GM23248 (cell line): ENCODE results near the gene MORC2. TPM values are rescaled to one million over a fixed set of nuclear protein-coding genes. Genes with fewer than 3 reads are reported as not detected.

Experiments used
- DNase-seq: peaks from one replicate; pipeline ENCODE4 v3.0.0-alpha.2; 2015
- H2AFZ ChIP-seq: fragments of 200-600 bp; sonication (generic); 2 replicates; pipeline ENCODE4 v1.6.1; 2016; ENCODE audit warnings: antibody characterized with exemption
- H3F3A ChIP-seq: fragments of 200-600 bp; sonication (generic); 2 replicates; pipeline ENCODE4 v1.6.1; 2016; ENCODE audit warnings: mild to moderate bottlenecking, antibody characterized with exemption, mixed run types; ENCODE audit not compliant: insufficient read depth
- H3K27ac ChIP-seq: fragments of 200-600 bp; sonication (generic); 2 replicates; pipeline ENCODE4 v1.5.1; 2016; ENCODE audit warnings: mild to moderate bottlenecking
- H3K27me3 ChIP-seq: fragments of 200-600 bp; sonication (generic); replicated peaks from 2 replicates; pipeline ENCODE4 v1.6.1; 2016; ENCODE audit warnings: mild to moderate bottlenecking; ENCODE audit not compliant: insufficient read depth
- H3K36me3 ChIP-seq: fragments of 200-600 bp; sonication (generic); 2 replicates; pipeline ENCODE4 v1.6.1; 2016; ENCODE audit warnings: low read depth, mild to moderate bottlenecking
- H3K4me1 ChIP-seq: fragments of 200-600 bp; sonication (generic); 2 replicates; pipeline ENCODE4 v1.6.1; 2016; ENCODE audit warnings: mild to moderate bottlenecking; ENCODE audit not compliant: insufficient read depth
- H3K4me2 ChIP-seq: fragments of 200-600 bp; sonication (generic); one replicate; pipeline ENCODE4 v1.6.1; 2016; ENCODE audit warnings: mild to moderate bottlenecking; ENCODE audit not compliant: unreplicated experiment
- H3K4me3 ChIP-seq: fragments of 200-600 bp; sonication (generic); 2 replicates; pipeline ENCODE4 v1.5.1; 2016; ENCODE audit warnings: mild to moderate bottlenecking
- H3K79me2 ChIP-seq: fragments of 200-600 bp; sonication (generic); 2 replicates; pipeline ENCODE4 v1.6.1; 2016; ENCODE audit warnings: mild to moderate bottlenecking; ENCODE audit not compliant: insufficient read depth
- H3K9ac ChIP-seq: fragments of 200-600 bp; sonication (generic); 2 replicates; pipeline ENCODE4 v1.6.1; 2016; ENCODE audit warnings: mild to moderate bottlenecking
- H3K9me2 ChIP-seq: fragments of 200-600 bp; sonication (generic); 2 replicates; pipeline ENCODE4 v1.6.1; 2016; ENCODE audit warnings: mixed run types, mild to moderate bottlenecking, moderate library complexity; ENCODE audit not compliant: insufficient read depth
- H3K9me3 ChIP-seq: fragments of 200-600 bp; sonication (generic); one replicate; pipeline ENCODE4 v1.6.1; 2017; ENCODE audit warnings: low read depth
- H4K20me1 ChIP-seq: fragments of 200-600 bp; sonication (generic); 2 replicates; pipeline ENCODE4 v1.6.0; 2016; ENCODE audit not compliant: insufficient read depth
- EZH2 ChIP-seq: fragments of 200-600 bp; sonication (generic); IDR thresholded peaks from 2 replicates; pipeline ENCODE4 v1.6.1; 2018; ENCODE audit warnings: antibody characterized with exemption, mild to moderate bottlenecking; ENCODE audit not compliant: insufficient read depth, poor library complexity, severe bottlenecking
- EZH2phosphoT487 ChIP-seq: fragments of 200-600 bp; sonication (generic); IDR thresholded peaks from 2 replicates; pipeline ENCODE4 v1.6.1; 2018; ENCODE audit warnings: antibody characterized with exemption, moderate library complexity, mild to moderate bottlenecking, low read depth; ENCODE audit not compliant: insufficient read depth
- WGBS, 2 experiments: methylation state at CpG; one replicate each; pipeline ENCODE4 v1.1.6; 2015 to 2017; ENCODE audit warnings: low lambda C conversion rate in 2 of 2, low coverage in 1 of 2; ENCODE audit errors: missing lambda C conversion rate in 2 of 2; 5-methylcytosine and 5-hydroxymethylcytosine counted together
- in situ Hi-C: fragments of 300-500 bp; cut with MboI; formaldehyde crosslinking; loops from 2 replicates; pipeline ENCODE4 v1.15.0; 2020
- polyA plus RNA-seq: library from polyadenylated mRNA; unstranded; fragments of >200 nt; fragmentation: Nextera tagmentation; extraction: Ambion mirVana; gene quantifications from 2 replicates; pipeline ENCODE4 v1.2.1, GENCODE V29; 2016
- total RNA-seq: library from RNA; depleted of rRNA; stranded (reverse); fragments of >200 nt; shearing (Covaris generic); gene quantifications from 2 replicates; pipeline ENCODE4 v1.2.3, GENCODE V29; 2014

MORC2 gene
- total and polyA plus RNA-seq, 2 experiments from 2014 or later = 13.2 to 16.8 TPM

DNA sequence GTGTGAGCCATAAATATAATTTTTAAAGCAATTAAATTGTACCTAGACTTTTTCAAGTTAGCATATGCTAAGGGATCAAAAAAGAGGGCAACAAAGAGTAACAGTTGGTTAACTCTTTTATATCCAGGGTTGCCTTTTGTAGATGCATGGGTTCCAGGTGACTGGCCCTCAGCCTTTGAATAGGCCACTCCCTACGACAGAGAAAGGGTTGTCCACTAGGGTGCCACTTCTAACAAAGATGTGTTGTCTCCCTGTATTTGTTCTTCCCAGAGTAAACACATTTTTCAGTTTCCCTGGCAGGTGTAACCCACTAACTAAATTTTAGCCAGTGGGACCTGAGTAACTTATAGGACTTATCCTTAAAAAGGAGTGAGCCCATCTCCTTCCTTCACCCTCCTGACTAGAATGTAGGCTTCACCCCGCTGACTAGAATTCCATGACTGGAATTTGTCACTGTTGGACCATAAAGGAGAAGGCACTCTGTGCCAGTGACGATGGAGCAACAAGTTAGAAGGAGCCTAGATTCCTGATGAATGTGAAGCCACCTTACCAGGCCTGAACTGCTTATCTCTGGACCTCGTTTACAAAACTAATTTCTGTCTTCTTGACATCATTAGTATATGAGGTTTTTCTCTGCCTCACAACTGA lies 17.1 kb upstream of the MORC2 start:
- WGBS, 2 experiments = 70 to 77% methylated on average over 4 of the region's 4 CpGs
- Histone ChIP-seq H3K4me2 (no peak overlapping the region), H3K4me3 (no peak overlapping the region), H3K79me2 (no peaks in the 10 kb centered on the region), H3K9ac (no peak overlapping the region), H3K9me3 (no peaks in the 10 kb centered on the region), H3F3A (peaks cover 4% of the 10 kb centered on the region; the same call in 1 of the 2 replicates), H2AFZ (no peak overlapping the region), H3K9me2 (no peaks in the 10 kb centered on the region), H3K36me3 (no peaks in the 10 kb centered on the region), H3K27ac (no peak overlapping the region), H3K27me3 (no peaks in the 10 kb centered on the region), H3K4me1 (no peaks in the 10 kb centered on the region), H4K20me1 (no peaks in the 10 kb centered on the region)
- in situ Hi-C loops = no loop called here
- DNase-seq = no peak
- TF ChIP-seq EZH2phosphoT487 (no peak), EZH2 (no peak)

DNA sequence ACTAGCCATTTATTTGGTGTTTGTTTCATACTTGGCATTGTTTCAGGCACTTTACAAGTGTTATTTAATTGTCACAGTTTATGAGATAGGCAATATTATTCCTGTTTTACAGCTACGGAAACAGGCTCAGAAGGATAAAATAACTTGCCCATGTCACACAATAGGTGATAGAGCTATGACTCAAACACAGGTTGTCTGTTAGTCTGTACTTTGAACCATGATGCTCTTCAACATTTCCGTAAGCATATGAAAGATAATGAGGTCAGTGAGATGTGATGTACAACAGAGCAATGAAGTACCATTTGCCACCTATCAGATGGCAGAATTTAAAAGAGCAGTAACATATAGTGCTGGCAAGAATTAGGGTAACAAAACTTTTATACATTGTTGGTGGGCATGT lies 15.7 kb upstream of the MORC2 start:
- 96 to 98% methylated on average over 2 of the region's 2 CpGs for WGBS, 2 experiments
- no peak overlapping the region for H3K4me2 ChIP-seq
- no peak for DNase-seq
- no peak overlapping the region for H2AFZ ChIP-seq
- TF ChIP-seq EZH2phosphoT487 = no peak
- TF ChIP-seq EZH2 = no peak
- H3K9ac ChIP-seq = no peak overlapping the region
- H4K20me1 ChIP-seq = 0 out of 2 replicates have a peak, but pooled peaks cover 4% of the 10 kb centered on the region
- in situ Hi-C loops = no loop called here
- H3K27ac ChIP-seq = no peak overlapping the region
- no peak overlapping the region for H3K4me3 ChIP-seq
- no peaks in the 10 kb centered on the region for H3K27me3 ChIP-seq
- H3K9me3 ChIP-seq = no peaks in the 10 kb centered on the region
- no peaks in the 10 kb centered on the region for H3K9me2 ChIP-seq
- no peaks in the 10 kb centered on the region for H3K36me3 ChIP-seq
- H3K4me1 ChIP-seq = no peaks in the 10 kb centered on the region
- H3F3A ChIP-seq = peaks cover 16% of the 10 kb centered on the region; the same call in 1 of the 2 replicates
- H3K79me2 ChIP-seq = no peaks in the 10 kb centered on the region

DNA sequence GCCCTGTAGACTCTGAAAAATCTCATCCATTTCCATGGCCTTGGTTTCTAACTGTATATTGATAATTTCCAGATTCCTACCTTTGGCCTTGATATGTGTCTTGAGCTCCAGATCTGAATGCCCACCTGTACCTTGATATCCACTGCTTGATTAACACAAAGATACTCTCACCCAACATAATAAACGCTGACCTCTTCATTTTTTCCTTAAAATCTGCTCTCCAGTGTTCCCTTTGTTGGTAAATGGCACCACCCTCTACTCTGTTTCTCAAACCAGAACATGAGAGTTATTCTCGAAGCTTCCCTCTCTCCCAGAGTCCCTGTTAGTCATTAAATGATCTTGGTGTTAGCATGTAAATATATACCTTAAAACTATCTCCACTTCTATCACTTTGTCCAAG lies 13.9 kb upstream of the MORC2 start:
- Histone ChIP-seq H2AFZ (no peak overlapping the region), H3K9me3 (no peaks in the 10 kb centered on the region), H3F3A (peaks cover 29% of the 10 kb centered on the region; the same call in 1 of the 2 replicates), H3K36me3 (no peaks in the 10 kb centered on the region), H3K9me2 (no peaks in the 10 kb centered on the region), H3K4me2 (no peak overlapping the region), H4K20me1 (0 out of 2 replicates have a peak, but pooled peaks cover 4% of the 10 kb centered on the region), H3K79me2 (peaks cover 14% of the 10 kb centered on the region), H3K4me3 (no peak overlapping the region), H3K27ac (no peak overlapping the region), H3K9ac (no peak overlapping the region), H3K27me3 (no peaks in the 10 kb centered on the region), H3K4me1 (no peaks in the 10 kb centered on the region)
- no peak for DNase-seq
- WGBS, 2 experiments = 72 to 75% methylated on average over 2 of the region's 2 CpGs
- TF ChIP-seq EZH2 = no peak
- TF ChIP-seq EZH2phosphoT487 = no peak
- in situ Hi-C loops = no loop called here

DNA sequence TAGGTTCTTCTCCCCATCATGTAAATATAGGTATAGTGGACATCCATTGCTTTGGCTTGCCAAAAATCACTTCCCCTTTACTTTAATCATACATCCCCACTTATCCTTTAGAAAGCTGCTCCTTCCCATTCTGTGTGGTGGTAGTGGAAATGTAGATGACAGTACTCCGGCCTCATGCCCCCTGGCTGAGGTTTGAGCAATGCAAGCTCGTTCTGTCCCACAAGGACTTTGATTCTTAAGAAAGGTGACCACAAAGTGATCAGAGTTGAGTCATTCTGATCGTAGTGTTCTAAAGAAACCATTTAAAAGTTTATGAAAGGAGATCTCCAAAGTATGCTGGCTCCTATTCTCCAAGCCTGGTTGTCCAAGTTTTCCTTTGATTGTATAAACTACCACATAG lies 11.4 kb upstream of the MORC2 start:
- Histone ChIP-seq H3K9me2 (no peaks in the 10 kb centered on the region), H4K20me1 (0 out of 2 replicates have a peak, but pooled peaks cover 4% of the 10 kb centered on the region), H3K36me3 (peaks cover 13% of the 10 kb centered on the region), H3F3A (peaks cover 41% of the 10 kb centered on the region; the same call in 1 of the 2 replicates), H3K4me1 (no peaks in the 10 kb centered on the region), H3K4me2 (no peak overlapping the region), H3K27ac (no peak overlapping the region), H3K9ac (no peak overlapping the region), H3K27me3 (no peaks in the 10 kb centered on the region), H3K9me3 (no peaks in the 10 kb centered on the region), H3K79me2 (peaks cover 40% of the 10 kb centered on the region), H2AFZ (no peak overlapping the region), H3K4me3 (no peak overlapping the region)
- in situ Hi-C loops = no loop called here
- no peak for DNase-seq
- TF ChIP-seq EZH2phosphoT487 (no peak), EZH2 (no peak)
- WGBS, 2 experiments = 97% methylated on average over 3 of the region's 3 CpGs
